Measurements from ENCODE around the gene FRMD3.

FRMD3 gene

DNA sequence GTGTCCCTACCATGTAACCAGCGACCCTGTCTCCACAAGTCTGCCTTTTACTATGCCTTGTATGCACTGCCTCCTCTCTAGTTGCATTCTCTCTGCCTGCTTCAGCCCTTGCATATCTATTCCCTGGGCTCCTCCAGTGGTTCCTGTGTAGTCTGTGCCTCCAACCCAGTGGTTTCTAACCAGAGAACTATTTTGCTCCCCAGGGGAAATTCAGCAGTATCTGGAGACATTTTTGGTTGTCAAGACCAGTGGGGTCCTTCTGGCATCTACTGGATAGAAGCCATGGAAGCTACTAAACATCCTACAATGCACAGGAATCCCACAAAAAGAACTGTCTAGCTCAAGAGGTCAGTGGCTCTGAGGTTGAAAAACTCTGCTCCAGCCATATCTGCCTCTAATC lies 251.2 kb downstream of the FRMD3 start:
- in situ Hi-C loops (cut with HindIII; ENCODE audit: low pct_unique_long_range_greater_than_20kb, low sequenced_read_pairs) = no loop called here
- TF ChIP-seq JUND (IDR thresholded peaks at IDR 0.05; ENCODE audit: low read depth) = no peak
- no peak for DNase-seq (ENCODE audit: low read depth in 1 of 2, low spot score in 1 of 2)

DNA sequence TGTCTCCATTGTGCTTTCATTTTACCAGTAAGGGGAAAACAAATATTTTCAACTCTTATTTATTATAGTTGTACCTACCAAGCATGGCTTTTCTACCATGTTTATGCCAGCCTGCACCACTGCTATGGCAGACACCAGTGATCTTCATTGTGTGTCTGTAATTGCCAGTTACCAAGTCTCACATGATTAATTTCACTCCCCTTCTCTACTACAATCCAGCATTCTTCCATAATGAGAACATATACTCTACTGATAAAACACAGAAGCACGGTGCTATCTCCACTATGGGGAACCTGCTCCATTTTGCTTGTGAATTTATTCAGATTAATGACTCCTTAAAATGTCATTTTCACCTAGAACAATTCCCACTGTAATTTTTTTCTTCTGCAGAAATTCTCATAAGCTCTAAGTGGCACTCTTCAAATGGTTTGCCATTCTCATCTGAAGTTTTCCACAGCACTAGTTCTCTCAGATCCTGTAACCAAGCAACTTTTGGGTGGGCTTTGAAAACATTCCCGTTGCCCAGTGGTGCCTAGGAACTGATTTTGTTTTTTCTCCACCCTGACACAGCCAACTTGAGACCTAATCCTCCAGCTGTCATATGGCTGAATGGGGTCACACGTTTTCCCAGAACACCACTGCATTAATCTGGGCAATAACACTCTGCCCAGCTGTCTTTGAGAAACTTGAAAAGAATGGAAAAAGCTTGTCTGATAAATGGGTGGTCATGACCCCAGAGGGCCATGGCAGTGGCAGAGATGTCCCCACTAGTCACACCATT lies 252.6 kb downstream of the FRMD3 start:
- in situ Hi-C loops (cut with HindIII; ENCODE audit: low pct_unique_long_range_greater_than_20kb, low sequenced_read_pairs) = no loop called here
- TF ChIP-seq JUND (IDR thresholded peaks at IDR 0.05; ENCODE audit: low read depth) = no peak

GRCh38 chr9:83284746-83285145 lies 253.5 kb downstream of the FRMD3 start:
- in situ Hi-C loops (cut with HindIII; ENCODE audit: low pct_unique_long_range_greater_than_20kb, low sequenced_read_pairs) = no loop called here
- no peak for DNase-seq (ENCODE audit: low read depth in 1 of 2, low spot score in 1 of 2)
- TF ChIP-seq JUND (IDR thresholded peaks at IDR 0.05; ENCODE audit: low read depth) = no peak

More for the DNA sequence above, 252.6 kb downstream of the FRMD3 start:
- no peak for DNase-seq (ENCODE audit: low read depth in 1 of 2, low spot score in 1 of 2)

DNA sequence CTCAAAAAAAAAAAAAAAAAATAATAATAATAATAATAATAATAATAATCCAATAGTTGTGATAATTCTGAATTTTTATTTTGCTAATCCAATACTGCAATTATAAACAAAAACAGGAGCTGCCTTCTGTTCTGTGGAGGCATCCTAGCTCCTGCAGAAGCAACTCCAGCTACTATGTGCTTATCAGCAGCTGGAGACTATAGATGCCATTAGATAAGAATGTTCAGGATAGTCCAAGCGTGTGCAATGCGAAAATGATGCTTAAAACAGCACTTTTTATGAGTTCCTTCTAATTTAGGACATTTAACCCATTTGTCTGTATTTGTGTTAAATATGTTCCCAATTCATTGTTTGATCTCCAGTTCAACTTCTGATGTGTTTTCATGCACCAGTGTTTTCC lies 254.7 kb downstream of the FRMD3 start:
- in situ Hi-C loops (cut with HindIII; ENCODE audit: low pct_unique_long_range_greater_than_20kb, low sequenced_read_pairs) = no loop called here
- DNase-seq (ENCODE audit: low read depth in 1 of 2, low spot score in 1 of 2) = no peak
- TF ChIP-seq JUND (IDR thresholded peaks at IDR 0.05; ENCODE audit: low read depth) = no peak

GRCh38 chr9:83281306-83282255 lies 256.6 kb downstream of the FRMD3 start:
- no peak for TF ChIP-seq JUND (IDR thresholded peaks at IDR 0.05; ENCODE audit: low read depth)
- DNase-seq (ENCODE audit: low read depth in 1 of 2, low spot score in 1 of 2) = peak in 1 of 2 experiments; percentile 19
- in situ Hi-C loops (cut with HindIII; ENCODE audit: low pct_unique_long_range_greater_than_20kb, low sequenced_read_pairs) = no loop called here

DNA sequence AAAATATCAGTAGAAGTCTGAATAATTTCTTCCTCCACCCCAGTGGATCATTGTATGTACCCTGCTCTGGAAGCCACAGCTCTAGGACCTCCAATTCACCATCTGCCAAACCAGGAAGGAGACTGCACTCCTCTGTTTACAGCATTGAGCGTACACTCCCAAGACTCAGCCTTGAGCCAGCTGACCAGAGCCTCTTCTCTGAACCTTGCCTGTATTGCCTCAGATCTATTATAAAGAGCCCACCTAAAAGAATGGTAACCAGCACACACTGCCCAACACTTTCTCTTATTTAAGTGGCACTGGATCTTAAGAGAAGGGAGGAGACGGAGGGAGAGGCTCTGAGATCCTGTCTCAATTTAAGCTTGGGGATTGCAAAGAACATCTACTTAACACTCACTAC lies 257.4 kb downstream of the FRMD3 start:
- TF ChIP-seq JUND (IDR thresholded peaks at IDR 0.05; ENCODE audit: low read depth) = no peak
- DNase-seq (ENCODE audit: low read depth in 1 of 2, low spot score in 1 of 2) = no peak
- in situ Hi-C loops (cut with HindIII; ENCODE audit: low pct_unique_long_range_greater_than_20kb, low sequenced_read_pairs) = no loop called here

DNA sequence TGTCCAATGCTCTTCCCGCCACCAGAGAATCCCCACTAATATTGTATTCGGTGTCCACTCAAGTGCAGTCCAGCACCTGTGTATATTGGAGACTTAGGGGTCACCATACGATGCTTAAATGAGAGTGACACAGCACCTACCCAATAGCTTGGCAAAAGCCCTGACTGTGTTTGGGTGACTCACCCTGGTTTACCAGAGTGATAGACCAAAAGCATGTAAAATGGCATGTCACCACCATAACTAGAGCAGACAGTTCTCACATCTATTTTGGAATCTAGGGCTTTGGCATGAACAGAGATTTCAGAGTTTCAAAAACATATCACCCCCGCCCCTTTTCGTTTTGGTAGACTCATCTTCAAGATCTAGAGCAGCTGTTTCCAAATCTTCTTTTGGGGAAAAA lies 257.9 kb downstream of the FRMD3 start:
- no peak for DNase-seq (ENCODE audit: low read depth in 1 of 2, low spot score in 1 of 2)
- in situ Hi-C loops (cut with HindIII; ENCODE audit: low pct_unique_long_range_greater_than_20kb, low sequenced_read_pairs) = no loop called here
- no peak for TF ChIP-seq JUND (IDR thresholded peaks at IDR 0.05; ENCODE audit: low read depth)

- in situ Hi-C loops (cut with HindIII; ENCODE audit: low pct_unique_long_range_greater_than_20kb, low sequenced_read_pairs) = no loop called here
- TF ChIP-seq JUND (IDR thresholded peaks at IDR 0.05; ENCODE audit: low read depth) = no peak
- no peak for DNase-seq (ENCODE audit: low read depth in 1 of 2, low spot score in 1 of 2)
These were observed 263.4 kb downstream of the FRMD3 start for GRCh38 chr9:83274787-83275186.

GRCh38 chr9:83271665-83272071 lies 266.5 kb downstream of the FRMD3 start:
- no peak for DNase-seq (ENCODE audit: low read depth in 1 of 2, low spot score in 1 of 2)
- no peak for TF ChIP-seq JUND (IDR thresholded peaks at IDR 0.05; ENCODE audit: low read depth)
- in situ Hi-C loops (cut with HindIII; ENCODE audit: low pct_unique_long_range_greater_than_20kb, low sequenced_read_pairs) = no loop called here

DNA sequence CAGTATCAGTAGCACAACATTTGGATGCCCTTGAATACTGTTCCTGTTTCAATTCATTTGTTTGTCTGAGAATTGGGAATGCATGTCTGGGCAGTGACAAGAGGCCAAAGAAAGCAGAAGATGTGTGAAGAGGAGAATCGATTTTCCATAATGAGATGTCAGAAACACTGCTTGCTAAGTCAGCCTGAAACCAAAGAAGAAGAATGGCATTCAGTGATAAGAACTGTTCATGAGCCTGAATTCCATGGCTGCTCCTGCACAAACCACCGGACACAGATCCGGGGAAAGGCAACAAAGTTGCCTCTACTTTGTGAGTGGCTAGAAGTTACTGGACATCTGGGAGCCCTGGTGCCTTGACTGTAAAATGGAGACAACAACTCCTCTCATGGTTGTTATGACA lies 268.1 kb downstream of the FRMD3 start:
- in situ Hi-C loops (cut with HindIII; ENCODE audit: low pct_unique_long_range_greater_than_20kb, low sequenced_read_pairs) = no loop called here
- DNase-seq (ENCODE audit: low read depth in 1 of 2, low spot score in 1 of 2) = no peak
- no peak for TF ChIP-seq JUND (IDR thresholded peaks at IDR 0.05; ENCODE audit: low read depth)

- no peak for DNase-seq (ENCODE audit: low read depth in 1 of 2, low spot score in 1 of 2)
- in situ Hi-C loops (cut with HindIII; ENCODE audit: low pct_unique_long_range_greater_than_20kb, low sequenced_read_pairs) = no loop called here
These were observed 270.5 kb downstream of the FRMD3 start for GRCh38 chr9:83267741-83268140.

GRCh38 chr9:83266666-83267496 lies 271.3 kb downstream of the FRMD3 start:
- peak in 1 of 2 experiments; percentile 54 for DNase-seq (ENCODE audit: low read depth in 1 of 2, low spot score in 1 of 2)
- TF ChIP-seq JUND (IDR thresholded peaks at IDR 0.05; ENCODE audit: low read depth) = no peak

More at GRCh38 chr9:83267741-83268140, 270.5 kb downstream of the FRMD3 start:
- TF ChIP-seq JUND (IDR thresholded peaks at IDR 0.05; ENCODE audit: low read depth) = no peak

More at GRCh38 chr9:83266666-83267496, 271.3 kb downstream of the FRMD3 start:
- in situ Hi-C loops (cut with HindIII; ENCODE audit: low pct_unique_long_range_greater_than_20kb, low sequenced_read_pairs) = no loop called here

Data from T47D (cell line).